Heart right ventricle (tissue), 16 donors: ENCODE measurements around the gene SPNS3. TPM values are rescaled to one million over a fixed set of nuclear protein-coding genes. Genes with fewer than 3 reads are reported as not detected.

Source experiments
- ATAC-seq, 8 donors: fragments of 200-7000 bp; cut with Tn5 transposase; one replicate each; pipeline ENCODE4 v1.9.1; 2020; ENCODE audit warnings: mild to moderate bottlenecking in 8 of 8, moderate library complexity in 8 of 8, moderate number of reproducible peaks in 1 of 8
- DNase-seq, 2 donors: peaks; one replicate each; pipeline ENCODE4 v3.0.0-alpha.2; 2020
- H3K27ac ChIP-seq, 10 donors: fragments of 200-600 bp; sonication (generic) in 2 of 10; one replicate each; pipeline versions ENCODE4 v1.5.0 to v1.8.0; 2020 to 2022; ENCODE audit warnings: mild to moderate bottlenecking in 3 of 10
- H3K27me3 ChIP-seq, 7 donors: fragments of 200-600 bp; one replicate each; pipeline ENCODE4 v1.8.0; 2021 to 2022; ENCODE audit warnings: mild to moderate bottlenecking in 2 of 7
- H3K36me3 ChIP-seq, 9 donors: fragments of 200-600 bp; sonication (generic) in 1 of 9; one replicate each; pipeline versions ENCODE4 v1.5.0 to v1.8.0; 2020 to 2022; ENCODE audit warnings: mild to moderate bottlenecking in 2 of 9
- H3K4me1 ChIP-seq, 9 donors: fragments of 200-600 bp; sonication (generic) in 1 of 9; one replicate each; pipeline versions ENCODE4 v1.5.0 to v1.8.0; 2020 to 2022; ENCODE audit warnings: mild to moderate bottlenecking in 4 of 9
- H3K4me3 ChIP-seq, 10 donors: fragments of 200-600 bp; sonication (generic) in 2 of 10; one replicate each; pipeline versions ENCODE4 v1.5.0 to v1.8.0; 2020 to 2022; ENCODE audit warnings: mild to moderate bottlenecking in 7 of 10, moderate library complexity in 2 of 10
- H3K9me3 ChIP-seq, 11 donors: fragments of 200-600 bp in 10 of 11; sonication (generic) in 2 of 11; one replicate each; pipeline versions ENCODE4 v1.5.0 to v1.8.0; 2013 to 2022; ENCODE audit warnings: mild to moderate bottlenecking in 2 of 11, control low read depth in 1 of 11, moderate library complexity in 1 of 11
- CTCF ChIP-seq, 9 donors: fragments of 200-600 bp; sonication (generic) in 2 of 9; IDR thresholded peaks; one replicate each; pipeline versions ENCODE4 v1.5.0 to v1.8.0; 2021 to 2022; ENCODE audit warnings: antibody characterized with exemption in 9 of 9, mild to moderate bottlenecking in 5 of 9, moderate library complexity in 1 of 9
- WGBS, 2 donors: extraction: QIAGEN DNeasy Blood & Tissue Kit; methylation state at CpG; one replicate each; pipeline ENCODE4 v1.1.7; 2013; ENCODE audit warnings: inconsistent platforms in 1 of 2; 5-methylcytosine and 5-hydroxymethylcytosine counted together
- intact Hi-C, 10 donors: fragments of 100-400 bp; cut with DNase I; formaldehyde crosslinking; loops; one replicate each; pipeline versions ENCODE4 v1.11.1 to v1.14.2; 2022
- long read RNA-seq, 3 donors: library from polyadenylated mRNA; unstranded; transcript quantifications; one replicate each; pipeline ENCODE4 v2.0.0, GENCODE V29; 2020 to 2021
- polyA plus RNA-seq, 2 donors: library from polyadenylated mRNA; stranded (reverse); fragments of 200-250 nt; gene quantifications; one replicate each; pipeline ENCODE4 v1.2.3, GENCODE V29; 2013
- total RNA-seq, 10 donors: library from RNA; stranded (reverse); fragmentation: NEBNext Ultra II Directional in 3 of 10; extraction: Animal tissue kit (Norgen Biotek cat#: 25700) in 3 of 10; gene quantifications; one replicate each; pipeline versions ENCODE4 v1.2.1 to v1.2.4, GENCODE V29; 2021 to 2023
- donor health status: Arrhythmogenic right ventricular cardiomyopathy.
- donor health status: ischemic (EF 13 %, LVEDD 7.1; RV severe dilation, severe dysfunction).
- donor health status: healthy with polysubstance abuse.
- donor health status: DM: no; HTN: yes; CAD: no.
- donor health status: DM: no; HTN: no; CAD: no.
- donor health status: ischemic (EF 25% LVEDD 6.9; RV normal size, moderate dysfunction).
- donor health status: ischemic (EF 25% LVEDD 5.7; RV mildly dilated, moderate dysfunction).
- donor health status: healthy.
- donor health status: DM: yes; HTN: yes; CAD: no.
- donor health status: Ischemic cardiomyopathy.
- donor health status: ischemic (EF 35%, LVEDD 5.7; RV mildly dilated, moderate dysfunction).
- donor health status: nonischemic (EF 11% LVEDD 7.7; RV severe dilation, severe dysfunction).
- donor health status: DM: yes; HTN: yes; CAD: no.
- donor health status: PGD.
- donor health status: ischemic (EF 29% LVEDD 5.4; RV normal size, mild dysfunction).
- donor health status: nonischemic (EF 23%, LVEDD 6.1; RV moderate dilation, normal function).

Gene SPNS3
- total RNA-seq (1 to 10 TPM in 5 of 10 donors, under 1 TPM in 4, not detected in 1; 0.22 to 4.2 (median 1.3) TPM), polyA plus RNA-seq (under 1 TPM; 0.13 to 0.59 TPM)
- long read RNA-seq, donor 1 = 0 reads
- long read RNA-seq, donor 2 = 0 reads
- long read RNA-seq, donor 3 = 0 reads

- no peaks in the 10 kb centered on the region for H3K9me3 ChIP-seq
- H3K27ac ChIP-seq = peak within 1 kb of the TSS in 1 of 10 donors; percentile 21
- no peaks in the 10 kb centered on the region for H3K27me3 ChIP-seq
- TF ChIP-seq CTCF (IDR thresholded peaks at IDR 0.05) = no peak
- 45 to 52% methylated on average over 13 of the region's 13 CpGs for WGBS, 2 donors
- peaks cover 0 to 26% (median 0%) of the 10 kb centered on the region in 9 donors for H3K4me1 ChIP-seq
- intact Hi-C loops = no loop called here
- peak within 1 kb of the TSS in 1 of 10 donors; percentile 26 for H3K4me3 ChIP-seq
- H3K36me3 ChIP-seq = no peaks in the 10 kb centered on the region
- DNase-seq = no peak
- ATAC-seq = peak in 3 of 8 donors; percentile 12 to 45 (median 15)
Observed at GRCh38 chr17:4433515-4434031, at the start of gene SPNS3. SPNS3 (plus strand) TSS chr17:4433940; CDS start chr17:4433968, 28 bp downstream.

- DNase-seq (no peak), ATAC-seq (peak in 3 of 8 donors; percentile 10 to 57 (median 35))
- no peaks in the 10 kb centered on the region for H3K27me3 ChIP-seq
- H3K4me1 ChIP-seq = no peaks in the 10 kb centered on the region
- TF ChIP-seq CTCF (IDR thresholded peaks at IDR 0.05) = no peak
- no peak overlapping the region for H3K27ac ChIP-seq
- 56 to 73% methylated on average over 2 of the region's 2 CpGs for WGBS, 2 donors
- H3K36me3 ChIP-seq = no peaks in the 10 kb centered on the region
- H3K9me3 ChIP-seq = no peaks in the 10 kb centered on the region
- intact Hi-C loops = no loop called here
- no peak overlapping the region for H3K4me3 ChIP-seq
Observed at GRCh38 chr17:4386406-4386805, 47.3 kb upstream of the SPNS3 start.

GRCh38 chr17:4387137-4387536, 46.6 kb upstream of the SPNS3 start:
- DNase-seq (no peak), ATAC-seq (no peak)
- Histone ChIP-seq H3K9me3 (no peaks in the 10 kb centered on the region), H3K27ac (no peak overlapping the region), H3K27me3 (no peaks in the 10 kb centered on the region), H3K4me1 (no peaks in the 10 kb centered on the region), H3K36me3 (no peaks in the 10 kb centered on the region), H3K4me3 (no peak overlapping the region)
- WGBS, 2 donors = 92 to 94% methylated on average over 5 of the region's 5 CpGs
- TF ChIP-seq CTCF (IDR thresholded peaks at IDR 0.05) = no peak
- intact Hi-C loops = no loop called here

GRCh38 chr17:4389079-4389478, 44.7 kb upstream of the SPNS3 start:
- Histone ChIP-seq H3K9me3 (no peaks in the 10 kb centered on the region), H3K36me3 (no peaks in the 10 kb centered on the region), H3K27ac (no peak overlapping the region), H3K27me3 (no peaks in the 10 kb centered on the region), H3K4me3 (no peak overlapping the region), H3K4me1 (no peaks in the 10 kb centered on the region)
- intact Hi-C loops = no loop called here
- TF ChIP-seq CTCF (IDR thresholded peaks at IDR 0.05) = no peak
- 76 to 81% methylated on average over 8 of the region's 8 CpGs for WGBS, 2 donors
- ATAC-seq (no peak), DNase-seq (no peak)
